Activated CD4-positive, alpha-beta T cell treated with anti-CD3 and anti-CD28 coated beads, Interleukin-10, Interleukin-2, amounts not matched to agents 100 ng/mL and 50 ng/mL, durations not matched to agents 16 hours and 8 hours (primary cell): ENCODE results near the gene VEGFA.

Experiments used
- DNase-seq: peaks from one replicate; pipeline ENCODE4 v3.0.0-alpha.2; 2020

VEGFA gene

GRCh38 chr6:43788301-43788700 is 18.3 kb downstream of the VEGFA start:
- DNase-seq: no peak

GRCh38 chr6:43789447-43789846 is 19.4 kb downstream of the VEGFA start:
- no peak for DNase-seq

- DNase-seq: no peak
Measured at GRCh38 chr6:43790031-43790430, 20.0 kb downstream of the VEGFA start.

- DNase-seq: no peak
Measured at GRCh38 chr6:43791745-43792422, 21.9 kb downstream of the VEGFA start.

- no peak for DNase-seq
Measured at GRCh38 chr6:43793154-43793874, 23.3 kb downstream of the VEGFA start.

GRCh38 chr6:43793875-43794242 is 23.8 kb downstream of the VEGFA start:
- DNase-seq: no peak

- no peak for DNase-seq
Measured at GRCh38 chr6:43795421-43795820, 25.4 kb downstream of the VEGFA start.

- no peak for DNase-seq
Measured at GRCh38 chr6:43796168-43796567, 26.2 kb downstream of the VEGFA start.

- no peak for DNase-seq
Measured at GRCh38 chr6:43796903-43797890, 27.2 kb downstream of the VEGFA start.

- DNase-seq: no peak
Measured at GRCh38 chr6:43797919-43798318, 27.9 kb downstream of the VEGFA start.

- DNase-seq: peak; percentile 31
Measured at GRCh38 chr6:43798688-43799444, 28.9 kb downstream of the VEGFA start.

- no peak for DNase-seq
Measured at GRCh38 chr6:43799551-43800297, 29.7 kb downstream of the VEGFA start.

- no peak for DNase-seq
Measured at GRCh38 chr6:43800298-43800623, 30.2 kb downstream of the VEGFA start.

- no peak for DNase-seq
Measured at GRCh38 chr6:43800746-43801494, 30.9 kb downstream of the VEGFA start.

GRCh38 chr6:43801495-43802181 is 31.6 kb downstream of the VEGFA start:
- no peak for DNase-seq

- no peak for DNase-seq
Measured at GRCh38 chr6:43803055-43803782, 33.2 kb downstream of the VEGFA start.

- no peak for DNase-seq
Measured at GRCh38 chr6:43803783-43804549, 34.0 kb downstream of the VEGFA start.

GRCh38 chr6:43804550-43805223 is 34.7 kb downstream of the VEGFA start:
- DNase-seq: no peak

- no peak for DNase-seq
Measured at GRCh38 chr6:43805699-43806042, 35.7 kb downstream of the VEGFA start.
